ENCODE results near the gene NRCAM.

Gene NRCAM

DNA sequence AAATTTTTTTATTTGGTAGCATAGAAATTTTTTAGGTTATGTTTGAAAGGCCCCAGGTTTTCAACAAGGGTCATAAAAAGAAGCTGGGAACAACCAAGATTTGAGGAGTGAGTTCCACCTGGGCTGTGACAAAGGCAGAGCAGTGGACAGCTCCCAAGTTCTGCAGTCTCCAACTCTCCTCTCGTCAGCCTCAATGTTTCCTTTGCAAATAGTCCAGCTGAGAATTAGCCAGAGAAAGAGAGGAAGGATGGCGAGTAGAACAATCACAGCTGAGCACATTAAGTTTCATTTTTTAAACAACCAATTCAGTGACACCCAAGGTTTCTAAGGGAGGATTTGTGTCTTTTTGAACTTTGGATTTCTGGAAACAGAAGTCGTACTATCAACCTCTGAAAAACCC, 143.2 kb downstream of the NRCAM start:
- no peak for DNase-seq (ENCODE audit: low read depth in 1 of 2, low spot score in 1 of 2)

DNA sequence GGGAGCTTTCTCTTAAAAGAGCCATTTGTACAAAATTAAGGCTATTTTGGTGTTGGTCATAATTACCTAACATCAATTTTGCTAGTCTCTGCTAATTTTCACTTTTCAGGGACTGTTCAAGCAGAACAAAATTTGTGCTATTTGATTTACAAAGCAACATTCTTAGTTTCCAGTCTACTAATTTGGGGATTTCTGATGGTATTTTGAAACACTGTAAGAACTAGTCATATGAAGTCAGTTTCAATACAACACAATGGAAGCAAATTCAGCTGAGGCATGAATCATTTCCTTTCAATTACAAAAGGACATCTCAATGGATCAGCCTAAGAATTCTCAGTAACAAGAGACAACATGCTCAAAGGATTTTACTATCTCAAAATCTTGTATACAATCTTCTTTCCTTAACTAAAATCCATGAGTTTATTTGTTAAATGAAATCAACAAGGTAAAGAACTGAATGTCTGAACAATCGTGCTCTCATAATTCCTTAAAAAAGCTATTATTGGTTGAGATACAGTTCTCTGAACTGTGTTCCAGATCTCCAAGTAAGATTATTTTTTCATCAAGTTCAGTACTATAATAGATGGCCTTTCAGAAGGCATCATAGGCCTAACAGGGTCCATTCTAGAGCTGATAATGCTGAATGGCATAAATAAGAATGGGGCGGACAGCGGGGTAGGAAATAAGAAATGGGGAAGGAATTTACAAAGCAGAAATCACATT, 144.6 kb downstream of the NRCAM start:
- DNase-seq (ENCODE audit: low read depth in 1 of 2, low spot score in 1 of 2) = no peak

DNA sequence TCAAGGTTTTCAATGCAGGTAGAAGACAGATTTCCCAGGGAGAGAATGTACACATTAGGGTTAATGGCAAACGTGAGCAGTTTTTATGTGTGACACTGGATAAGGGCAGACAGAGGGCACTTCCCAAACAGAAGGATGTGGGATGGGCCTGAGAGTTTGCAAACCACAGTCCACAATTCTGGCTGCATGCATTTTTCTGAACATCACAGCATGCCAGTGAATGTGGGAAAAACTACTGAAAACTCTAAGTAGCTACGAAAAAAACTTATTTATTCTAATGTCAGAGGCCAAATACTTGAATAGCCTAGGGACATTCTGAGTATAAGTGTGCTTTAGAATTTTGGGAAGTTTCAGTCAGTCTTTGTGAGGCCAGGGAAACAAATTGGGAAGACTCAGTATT, 145.9 kb downstream of the NRCAM start:
- DNase-seq (ENCODE audit: low read depth in 1 of 2, low spot score in 1 of 2) = no peak

DNA sequence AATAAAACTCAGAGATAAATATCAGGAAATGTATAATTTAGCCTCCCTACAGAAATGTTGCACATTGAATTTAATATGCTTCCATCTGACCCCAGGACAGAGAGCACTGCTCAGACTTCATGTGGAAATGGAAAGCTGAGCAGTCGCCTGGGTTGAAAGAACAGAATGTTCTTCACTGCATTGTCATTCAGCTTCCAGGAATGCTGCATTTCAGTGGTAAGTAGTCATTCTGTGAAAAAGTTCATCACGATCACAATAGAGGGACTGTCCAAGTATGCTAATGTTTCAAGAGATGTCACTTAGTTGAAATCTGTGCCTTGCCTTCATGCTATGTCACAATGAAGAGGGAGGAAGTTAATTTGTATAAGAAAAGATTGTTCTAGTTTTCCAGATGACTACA, 147.3 kb downstream of the NRCAM start:
- DNase-seq (ENCODE audit: low read depth in 1 of 2, low spot score in 1 of 2) = no peak

DNA sequence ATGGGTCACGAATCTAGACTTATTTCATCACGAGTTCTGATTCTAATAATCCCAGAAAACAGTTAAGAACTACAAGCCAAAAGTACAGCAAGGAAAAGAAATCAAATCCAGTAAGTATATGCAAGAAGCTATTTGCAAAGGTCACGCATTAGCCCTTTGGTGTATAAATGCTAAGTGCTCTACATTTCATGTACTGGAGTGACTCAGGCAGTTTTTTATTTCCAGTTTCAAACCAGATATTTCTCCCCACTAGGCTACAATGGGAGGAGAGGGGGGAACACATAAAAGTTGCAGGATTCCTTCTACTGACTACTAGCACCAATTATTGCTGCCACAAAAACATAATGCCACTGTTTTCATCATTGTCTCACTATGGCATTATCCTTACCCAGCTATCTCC, 148.0 kb downstream of the NRCAM start:
- DNase-seq (ENCODE audit: low read depth in 1 of 2, low spot score in 1 of 2) = no peak

DNA sequence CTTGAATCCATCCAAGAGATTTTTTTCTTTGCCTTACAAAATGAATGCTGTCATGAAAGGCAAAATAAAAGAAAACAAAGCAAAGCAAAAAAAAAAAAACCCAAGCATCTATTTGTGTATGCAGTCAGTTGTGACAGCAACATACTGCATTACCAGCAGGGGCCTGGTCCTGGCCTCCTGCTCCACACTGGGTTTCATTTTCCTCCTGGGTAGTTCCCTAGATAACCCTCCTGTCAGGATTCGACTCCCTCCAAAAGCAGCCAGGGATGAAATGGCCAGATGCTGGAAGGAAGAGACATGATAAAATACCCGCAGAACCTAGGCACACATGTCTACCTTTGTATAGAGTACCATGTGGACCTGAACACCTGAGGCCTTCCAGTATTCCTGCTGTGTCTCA, 148.6 kb downstream of the NRCAM start:
- no peak for DNase-seq (ENCODE audit: low read depth in 1 of 2, low spot score in 1 of 2)

DNA sequence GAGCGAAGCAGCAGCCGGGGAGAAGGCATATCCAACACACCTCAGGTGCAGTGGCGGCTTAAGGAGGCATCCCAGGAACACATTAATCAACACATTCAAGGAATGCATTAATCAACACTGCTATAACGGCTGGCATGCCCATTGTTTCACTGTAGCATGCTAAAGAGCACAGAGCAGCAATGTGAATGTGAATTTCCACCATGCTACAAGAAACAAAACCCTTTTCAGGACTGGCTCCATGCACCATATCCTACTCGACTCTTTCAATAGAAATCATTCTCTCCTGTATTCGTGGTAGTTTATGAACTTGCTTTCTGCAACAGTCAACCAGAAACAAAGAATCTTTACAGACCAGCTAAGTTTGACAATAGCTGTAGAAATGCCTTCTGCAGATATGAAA, 149.0 kb downstream of the NRCAM start:
- DNase-seq (ENCODE audit: low read depth in 1 of 2, low spot score in 1 of 2) = no peak

DNA sequence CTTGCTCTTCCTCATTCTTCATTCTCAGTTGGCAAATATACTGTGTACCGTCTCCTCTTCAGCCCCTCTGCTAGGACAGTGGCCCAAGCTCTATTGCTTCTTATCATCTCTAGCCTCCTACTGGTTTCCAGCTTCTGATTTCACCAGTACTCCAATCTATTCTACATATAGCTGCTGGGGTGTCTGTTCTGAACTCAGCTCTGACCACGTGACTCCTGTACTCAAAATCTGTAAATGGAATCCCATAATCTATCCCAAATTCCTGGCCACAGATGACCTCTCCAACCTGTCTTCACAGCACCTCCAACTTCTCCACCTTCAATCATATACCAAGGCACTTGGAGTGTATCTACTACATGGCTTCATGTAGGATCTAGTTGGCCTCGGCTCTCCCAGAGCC, 152.9 kb downstream of the NRCAM start:
- no peak for DNase-seq (ENCODE audit: low read depth in 1 of 2, low spot score in 1 of 2)

DNA sequence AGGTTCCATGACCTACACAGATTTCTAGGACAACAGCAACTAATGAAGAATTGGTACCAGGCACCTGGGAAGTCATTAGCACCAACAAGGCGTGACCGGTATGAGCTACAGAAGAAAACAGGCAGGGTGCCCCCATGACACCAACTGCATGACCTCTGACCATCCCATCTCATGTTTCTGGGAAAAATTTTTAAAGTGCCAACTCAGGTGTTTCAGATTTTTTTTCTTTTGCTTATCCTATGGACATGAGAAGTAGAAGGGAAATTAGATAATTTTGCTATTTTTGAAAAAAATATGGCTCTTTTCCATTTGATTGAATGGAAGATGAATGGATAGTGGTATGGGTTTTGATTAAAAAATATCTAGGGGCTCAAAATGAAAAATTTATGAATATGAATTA, 154.8 kb downstream of the NRCAM start:
- no peak for DNase-seq (ENCODE audit: low read depth in 1 of 2, low spot score in 1 of 2)

DNA sequence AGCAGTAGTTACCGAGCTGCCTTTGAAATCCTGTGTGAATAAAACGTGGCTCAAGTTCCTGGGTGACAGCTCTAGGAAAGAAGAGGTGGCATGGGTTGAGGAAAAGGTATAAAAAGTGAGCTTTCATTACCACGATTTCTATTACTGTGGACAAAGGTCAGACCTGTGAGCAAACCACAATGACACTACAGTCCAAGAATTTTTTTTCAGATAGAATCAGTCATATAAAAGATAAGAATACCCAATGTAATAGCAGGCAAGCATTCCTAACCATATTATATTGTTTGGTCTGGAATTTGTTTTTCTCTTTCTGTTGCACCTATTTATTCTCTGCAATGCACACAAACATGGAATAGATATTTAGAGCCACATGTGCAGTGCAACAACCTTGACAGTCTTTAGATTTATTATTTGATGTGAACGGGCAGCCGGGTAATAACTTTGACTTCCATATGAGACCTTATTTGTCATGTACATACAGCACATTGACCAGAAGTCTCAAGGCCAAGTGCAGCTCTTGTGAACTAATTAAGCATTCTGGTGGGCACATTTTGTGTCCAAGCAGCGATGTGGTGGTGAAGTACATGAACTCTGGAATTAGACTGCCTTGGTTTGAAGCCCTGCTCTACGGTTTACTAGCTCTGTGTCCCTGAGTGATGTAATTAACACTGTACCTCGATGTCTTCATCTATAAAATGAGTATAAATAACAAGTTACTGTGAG, 156.8 kb downstream of the NRCAM start:
- DNase-seq (ENCODE audit: low read depth in 1 of 2, low spot score in 1 of 2) = no peak

DNA sequence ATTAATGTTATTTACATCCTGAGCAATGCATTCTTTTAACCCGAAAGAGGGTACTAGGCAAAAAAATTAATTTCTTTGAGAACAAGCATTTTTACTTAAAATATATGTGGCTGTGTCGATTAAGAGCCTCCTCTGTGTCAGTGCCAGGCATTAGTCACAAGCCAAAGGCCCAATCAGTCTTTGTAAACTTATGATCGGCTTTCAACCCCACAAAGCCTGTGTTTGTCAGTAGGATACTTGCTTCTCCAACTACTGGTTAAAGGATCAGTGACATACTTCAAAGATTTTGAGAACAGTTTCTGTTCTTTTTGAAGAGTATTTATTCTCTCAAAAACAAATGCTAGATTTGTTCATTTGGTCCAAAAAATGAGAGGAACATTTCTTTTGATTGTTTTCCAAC, 159.3 kb downstream of the NRCAM start:
- DNase-seq (ENCODE audit: low read depth in 1 of 2, low spot score in 1 of 2) = no peak

DNA sequence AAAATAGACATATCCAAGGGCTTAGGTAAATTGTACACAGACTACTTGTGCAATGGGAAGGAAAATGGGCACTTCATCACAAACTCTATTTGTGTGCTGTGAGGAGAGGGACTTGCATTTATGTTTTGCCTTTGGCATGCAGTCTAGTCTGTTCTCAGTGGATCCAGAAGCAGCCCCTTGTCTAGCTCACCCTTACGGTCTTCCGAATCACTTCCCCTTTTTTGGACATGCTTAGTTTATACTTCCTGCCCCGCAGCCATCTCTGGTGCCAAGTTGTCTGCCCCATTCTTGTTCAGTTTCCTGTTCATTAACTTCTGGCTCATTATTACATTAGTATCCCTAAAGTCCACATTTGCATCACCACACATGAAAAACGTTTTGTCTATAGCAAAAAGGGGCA, 161.6 kb downstream of the NRCAM start:
- DNase-seq (ENCODE audit: low read depth in 1 of 2, low spot score in 1 of 2) = no peak

DNA sequence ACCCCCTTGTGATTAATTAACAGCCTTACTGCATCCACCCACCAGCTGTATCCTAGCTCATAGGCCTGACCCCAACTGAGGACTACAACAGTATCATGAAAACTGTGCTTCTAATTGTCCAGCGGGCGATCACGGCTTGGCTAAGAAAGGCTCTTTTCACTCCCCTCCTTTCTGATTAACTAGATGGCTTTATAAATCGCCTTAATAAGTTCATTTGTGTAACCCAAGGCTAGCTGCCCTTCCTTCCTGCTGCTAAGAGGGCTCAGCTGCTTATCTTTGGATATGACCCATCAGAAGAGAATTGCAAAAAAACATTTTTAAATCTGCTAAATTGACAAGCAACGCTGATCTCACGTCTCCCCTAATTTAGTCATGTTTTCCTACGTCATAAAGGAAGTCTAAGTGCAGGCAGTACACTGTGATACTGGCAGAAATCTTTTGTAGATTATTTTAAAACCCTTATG, 163.1 kb downstream of the NRCAM start:
- no peak for DNase-seq (ENCODE audit: low read depth in 1 of 2, low spot score in 1 of 2)

DNA sequence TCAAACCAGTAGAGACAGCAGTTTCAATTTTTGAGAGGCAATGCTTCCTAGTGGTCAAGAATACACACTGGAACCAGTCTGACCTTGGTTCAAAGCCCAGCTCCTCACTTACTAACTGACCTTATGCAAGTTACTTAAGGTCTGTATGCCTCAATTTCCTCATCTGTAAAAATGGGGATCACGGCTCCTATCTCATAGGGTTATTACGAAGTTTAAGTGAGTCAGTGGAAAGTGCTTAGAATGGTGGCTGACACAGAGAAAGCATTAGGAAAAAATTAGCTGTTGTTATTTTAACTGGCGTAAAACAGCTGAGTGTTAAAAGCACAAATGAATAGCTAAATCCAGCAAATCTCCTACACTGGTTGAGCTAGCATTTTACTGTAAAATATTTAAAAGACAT, 163.7 kb downstream of the NRCAM start:
- DNase-seq (ENCODE audit: low read depth in 1 of 2, low spot score in 1 of 2) = no peak

DNA sequence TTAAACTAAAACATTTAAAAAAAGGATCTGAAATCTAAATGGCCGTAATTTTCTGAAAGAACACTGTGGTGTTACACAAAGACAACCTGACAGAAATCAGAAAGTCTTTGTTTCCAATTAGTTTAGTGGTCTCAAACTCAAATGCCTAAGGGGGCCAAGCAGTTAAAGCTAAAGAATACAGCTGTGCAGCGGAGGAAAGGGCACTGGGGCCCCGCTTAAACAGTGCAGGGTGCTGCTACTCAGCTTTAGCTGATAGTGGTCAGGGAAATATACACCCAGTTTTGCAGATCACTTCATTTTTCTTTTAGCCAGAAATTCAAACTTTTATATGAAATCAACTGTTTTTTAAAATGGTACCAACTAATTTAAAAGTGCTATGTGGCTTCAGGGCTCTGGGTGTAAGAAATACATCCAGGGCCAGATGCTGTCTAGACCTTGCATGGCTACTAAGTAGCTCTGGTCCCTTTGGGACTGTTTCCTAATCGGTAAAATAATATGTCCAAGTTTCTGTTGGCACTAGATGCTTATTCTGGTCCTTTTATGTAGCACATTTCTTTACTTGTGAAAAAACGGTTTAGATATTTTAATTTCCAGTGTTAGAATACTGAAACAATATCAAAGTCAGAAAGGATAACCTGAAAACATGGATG, 164.3 kb downstream of the NRCAM start:
- DNase-seq (ENCODE audit: low read depth in 1 of 2, low spot score in 1 of 2) = no peak

DNA sequence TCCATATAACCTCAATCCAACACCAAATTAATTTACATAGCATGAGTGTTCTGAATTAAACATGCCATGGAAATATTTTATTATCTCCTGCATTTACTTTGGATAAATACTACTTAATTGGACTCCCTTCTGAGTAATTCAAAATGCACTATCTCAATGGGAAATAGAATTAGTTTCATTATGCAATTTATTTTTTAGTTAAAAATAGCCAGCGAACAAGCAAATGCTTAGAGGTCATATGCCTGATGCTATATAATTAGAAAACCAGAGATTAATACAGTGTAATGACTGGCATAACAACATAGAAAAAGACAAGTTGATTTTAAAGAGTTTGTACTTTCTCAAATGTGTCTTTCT, 165.1 kb downstream of the NRCAM start:
- no peak for DNase-seq (ENCODE audit: low read depth in 1 of 2, low spot score in 1 of 2)

DNA sequence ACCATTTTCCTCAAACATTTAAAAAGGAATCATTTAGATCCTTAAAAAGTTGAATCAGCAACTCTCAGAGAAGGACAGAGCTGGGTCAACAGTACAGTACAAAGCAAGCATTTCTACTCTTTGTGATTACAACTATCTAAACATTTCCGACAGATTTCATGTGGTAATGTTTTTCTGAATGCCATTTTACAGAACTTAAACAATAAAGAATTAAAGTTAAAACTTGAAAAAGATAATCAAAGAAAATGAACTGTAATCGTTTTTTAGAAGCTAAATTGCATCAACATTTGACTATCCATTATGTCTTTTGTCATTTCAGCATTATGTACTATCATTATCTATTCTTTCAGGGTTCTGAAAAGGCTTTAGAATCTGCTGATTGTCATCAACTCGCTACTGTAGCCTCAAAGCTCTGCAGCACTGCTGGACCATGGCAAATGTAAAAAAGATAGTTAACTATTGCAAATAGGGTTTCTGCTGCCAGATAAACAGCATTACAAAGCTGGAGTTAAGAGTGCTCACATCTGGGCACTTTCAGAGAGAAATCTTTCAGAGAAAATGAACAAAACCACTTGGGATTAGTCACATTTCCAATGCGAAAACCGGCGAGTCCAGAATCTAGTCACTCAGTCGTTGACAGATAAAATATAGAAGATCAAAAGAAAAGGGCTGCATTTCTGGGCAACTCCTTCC, 165.6 kb downstream of the NRCAM start:
- no peak for DNase-seq (ENCODE audit: low read depth in 1 of 2, low spot score in 1 of 2)

DNA sequence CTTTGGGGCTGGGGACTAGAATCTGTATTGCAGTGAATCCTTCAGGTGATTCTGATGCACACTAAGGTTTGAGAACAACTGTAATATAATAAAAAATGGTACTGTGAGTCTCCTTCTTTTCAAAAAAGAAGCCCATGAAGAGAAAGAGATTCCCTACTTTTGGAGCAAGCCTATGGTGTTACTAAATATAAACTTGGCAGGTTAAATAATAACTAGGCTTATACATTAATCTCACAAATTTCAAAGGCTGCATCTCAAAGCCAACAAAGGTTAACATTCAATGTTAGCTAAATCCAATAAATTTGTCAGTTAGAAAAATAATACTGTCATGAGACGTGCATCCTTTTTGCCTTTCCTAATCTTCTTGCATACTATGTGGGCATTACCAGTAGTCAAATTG, 166.4 kb downstream of the NRCAM start:
- DNase-seq (ENCODE audit: low read depth in 1 of 2, low spot score in 1 of 2) = no peak

DNA sequence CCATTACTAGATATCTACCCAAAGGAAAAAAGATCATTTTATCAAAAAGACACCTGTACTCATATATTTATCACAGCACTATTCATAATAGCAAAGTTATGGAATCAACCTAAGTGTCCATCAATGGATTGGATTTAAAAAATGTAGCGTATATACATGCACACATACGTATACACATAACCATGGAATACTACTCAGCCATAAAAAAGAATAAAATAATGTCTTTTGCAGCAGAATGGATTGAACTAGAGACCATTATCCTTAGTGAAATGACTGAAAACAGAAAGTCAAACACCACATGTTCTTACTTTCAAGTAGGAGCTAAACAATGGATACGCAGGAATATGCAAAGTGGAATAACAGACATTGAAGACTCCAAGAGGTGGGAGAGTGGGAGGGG, 168.4 kb downstream of the NRCAM start:
- no peak for DNase-seq (ENCODE audit: low read depth in 1 of 2, low spot score in 1 of 2)

DNA sequence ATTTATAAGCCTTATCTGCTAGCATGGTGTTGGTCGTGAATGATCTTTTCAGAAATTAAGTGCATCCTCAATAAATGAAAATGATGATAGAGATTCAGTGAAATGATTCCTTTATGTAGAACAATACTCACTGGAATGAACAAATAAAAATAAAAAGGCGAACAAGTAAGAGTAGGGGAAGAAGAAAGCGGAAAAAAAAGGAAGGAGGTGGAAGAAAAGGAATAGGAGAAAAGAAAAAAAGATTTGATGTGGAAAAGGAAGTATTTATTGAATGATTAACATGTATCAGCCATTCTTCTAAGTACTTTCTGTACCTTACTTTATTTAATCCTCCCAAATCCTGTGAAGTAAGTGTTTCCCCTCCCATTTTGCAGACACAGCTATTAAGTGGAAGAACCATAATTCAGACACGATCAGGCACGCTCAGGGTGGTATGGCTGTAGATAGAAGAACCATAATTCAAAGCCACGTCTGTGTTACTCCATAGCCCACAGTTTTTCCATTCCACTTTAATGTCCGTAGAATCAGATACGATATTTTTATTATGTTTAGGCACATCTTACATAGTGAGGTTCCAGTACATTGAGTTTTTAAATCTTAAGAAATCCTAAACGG, 169.8 kb downstream of the NRCAM start:
- no peak for DNase-seq (ENCODE audit: low read depth in 1 of 2, low spot score in 1 of 2)

DNA sequence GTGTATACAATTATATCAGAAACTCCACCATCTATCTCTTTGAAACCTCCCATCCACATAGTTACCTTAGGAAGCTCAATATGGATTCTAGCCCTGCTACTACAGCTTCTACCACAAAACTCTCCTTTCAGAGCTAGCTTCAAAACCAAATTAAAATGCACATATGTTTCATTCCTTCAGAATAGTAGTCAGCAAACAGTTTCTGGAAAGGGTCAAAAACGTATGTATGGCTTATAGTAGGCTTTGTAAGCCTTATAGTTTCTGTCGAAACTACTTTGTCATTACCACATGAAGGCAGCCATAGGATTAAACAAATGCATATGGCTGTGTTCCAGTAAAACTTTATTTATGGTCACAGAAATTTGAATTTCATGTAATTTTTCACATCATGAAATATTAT, 170.5 kb downstream of the NRCAM start:
- DNase-seq (ENCODE audit: low read depth in 1 of 2, low spot score in 1 of 2) = no peak

DNA sequence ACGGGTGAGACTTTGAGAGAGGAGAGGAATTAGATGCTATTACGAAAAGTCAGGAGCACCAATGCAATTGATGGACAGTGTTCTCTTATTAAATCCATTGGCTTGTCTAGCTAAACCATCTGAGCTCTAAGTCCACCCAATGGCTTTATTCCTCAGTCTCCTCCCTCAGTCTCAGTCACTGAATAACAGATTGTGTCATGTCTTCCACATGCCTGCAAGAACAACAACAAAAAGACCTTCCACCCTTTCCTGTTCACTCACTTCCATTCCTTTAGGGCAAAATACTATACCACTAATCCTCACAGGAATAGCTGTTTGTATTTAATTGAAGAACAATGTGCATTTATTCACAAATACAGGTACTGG, 171.2 kb downstream of the NRCAM start:
- DNase-seq (ENCODE audit: low read depth in 1 of 2, low spot score in 1 of 2) = no peak
